ENCODE results near the gene PRPF40A. TPM values are rescaled to one million over a fixed set of nuclear protein-coding genes. Genes with fewer than 3 reads are reported as not detected.

PRPF40A gene
- polyA plus RNA-seq, 3 donors = 56.0 to 95.4 (median 66.6) TPM

DNA sequence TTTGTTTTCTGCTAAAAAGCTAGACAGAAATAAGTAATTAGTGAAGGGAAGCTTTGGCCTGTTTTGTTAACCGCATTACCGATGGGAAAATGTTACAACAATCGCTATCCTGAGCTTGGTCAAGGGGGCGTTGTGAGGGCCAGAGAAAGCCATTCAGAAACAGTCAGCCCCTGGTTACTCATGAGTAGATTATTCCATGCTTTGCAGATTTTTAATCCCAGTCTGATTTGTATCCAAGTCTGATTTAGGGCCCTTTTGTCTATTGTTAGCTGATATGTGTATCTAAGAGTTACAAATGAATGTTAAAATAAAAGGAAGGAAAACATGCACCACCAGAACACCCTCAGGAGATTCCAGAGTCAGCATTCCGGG lies 99.1 kb downstream of the PRPF40A start:
- H3K4me3 Mint-ChIP-seq = no peak overlapping the region
- no peak for TF ChIP-seq CTCF (IDR thresholded peaks at IDR 0.05)

DNA sequence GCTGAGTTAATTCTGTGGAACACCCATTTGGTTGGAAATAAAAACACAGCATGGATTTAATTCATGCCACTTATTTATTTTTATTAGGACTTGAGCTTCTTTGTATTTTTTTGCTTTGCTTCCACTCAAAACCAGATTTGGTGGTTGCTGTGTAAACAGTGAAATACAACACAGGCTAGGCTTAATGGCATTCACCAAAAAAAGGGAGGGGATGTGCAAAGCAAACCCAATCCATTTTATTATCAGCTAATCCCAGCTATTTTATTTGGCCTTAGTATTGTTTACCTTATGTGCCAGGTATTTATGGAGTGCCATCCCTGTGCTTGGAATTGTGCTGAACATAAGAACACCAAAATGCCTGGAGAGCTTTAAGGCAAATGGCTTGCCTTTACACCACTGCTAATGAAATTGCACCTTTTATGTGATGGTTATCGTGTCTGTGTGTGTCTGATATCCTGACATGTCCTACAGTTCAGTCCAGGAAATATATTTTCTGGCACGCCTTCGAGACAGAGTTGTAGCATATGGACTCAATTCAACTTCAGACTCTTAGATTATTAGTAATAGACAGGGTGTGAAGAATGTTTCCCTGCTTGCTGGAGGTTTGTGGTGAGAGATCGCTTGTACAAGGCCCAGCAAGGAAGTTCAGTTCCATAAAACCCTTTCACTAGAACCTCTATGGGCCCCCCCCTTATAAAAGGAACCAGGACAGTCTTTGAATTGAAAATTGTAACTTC lies 99.6 kb downstream of the PRPF40A start:
- H3K4me1 ChIP-seq (ENCODE audit: control insufficient read depth in 1 of 2, insufficient read depth in 2 of 2, low read length in 2 of 2) = peaks cover 28 to 29% of the 10 kb centered on the region in 2 donors
- H3K27me3 ChIP-seq (ENCODE audit: control insufficient read depth in 2 of 2, insufficient read depth in 2 of 2, low read length in 2 of 2) = no peaks in the 10 kb centered on the region
- no peaks in the 10 kb centered on the region for H4K20me1 ChIP-seq (ENCODE audit: insufficient read depth, low read length)
- H3K36me3 ChIP-seq (replicated peaks in 1 of 2; ENCODE audit: control insufficient read depth in 1 of 2, insufficient read depth in 2 of 2, low read length in 2 of 2) = no peaks in the 10 kb centered on the region
- no peak for TF ChIP-seq CTCF (IDR thresholded peaks at IDR 0.05)
- H2AFZ ChIP-seq (ENCODE audit: insufficient read depth, low read depth, low read length, poor library complexity, severe bottlenecking) = no peak overlapping the region
- H3K79me2 ChIP-seq (ENCODE audit: insufficient read depth, low read length) = no peaks in the 10 kb centered on the region
- H3K27ac ChIP-seq (ENCODE audit: low read depth in 1 of 2, low read length in 2 of 2) = no peak overlapping the region
- no peaks in the 10 kb centered on the region for H3K36me3 Mint-ChIP-seq
- H3K27ac Mint-ChIP-seq = no peak overlapping the region
- H3K4me2 ChIP-seq (replicated peaks; ENCODE audit: extremely low read depth, low read length, poor library complexity, severe bottlenecking) = no peak overlapping the region
- no CpG with 5 or more reads among the region's 4 CpGs for WGBS (ENCODE audit: insufficient coverage)
- H3K4me3 ChIP-seq (replicated peaks in 1 of 3; ENCODE audit: low read depth in 2 of 3, low read length in 3 of 3) = no peak overlapping the region
- H3K4me1 Mint-ChIP-seq = peaks cover 46% of the 10 kb centered on the region
- intact Hi-C loops (cut with micrococcal nuclease) = loop anchor here in 1 of 2 donors (10.0 kb wide), 1 partner anchor 183 kb away; no protein-coding TSS in a partner anchor
- H3K9me3 ChIP-seq (replicated peaks in 1 of 2; ENCODE audit: control insufficient read depth in 1 of 2, insufficient read depth in 1 of 2, low read length in 2 of 2) = no peaks in the 10 kb centered on the region
- no peak overlapping the region for H3K9ac ChIP-seq (ENCODE audit: insufficient read depth, low read length, poor library complexity, severe bottlenecking)
- DNase-seq = no peak
- no peak overlapping the region for H3K4me3 Mint-ChIP-seq
- H3K27me3 Mint-ChIP-seq (ENCODE audit: low read depth in 3 of 3) = peaks cover 0 to 2% (median 0%) of the 10 kb centered on the region in 3 donors
- no peaks in the 10 kb centered on the region for H3K9me3 Mint-ChIP-seq

More for the DNA sequence above, 99.1 kb downstream of the PRPF40A start:
- H3K27me3 Mint-ChIP-seq (ENCODE audit: low read depth in 3 of 3) = peaks cover 0 to 2% (median 0%) of the 10 kb centered on the region in 3 donors
- intact Hi-C loops (cut with micrococcal nuclease) = loop anchor here in 1 of 2 donors (10.0 kb wide), 1 partner anchor 183 kb away; no protein-coding TSS in a partner anchor
- no peak overlapping the region for H3K27ac Mint-ChIP-seq
- no peak for DNase-seq
- H3K27ac ChIP-seq (ENCODE audit: low read depth in 1 of 2, low read length in 2 of 2) = no peak overlapping the region
- H2AFZ ChIP-seq (ENCODE audit: insufficient read depth, low read depth, low read length, poor library complexity, severe bottlenecking) = no peak overlapping the region
- no peak overlapping the region for H3K4me3 ChIP-seq (replicated peaks in 1 of 3; ENCODE audit: low read depth in 2 of 3, low read length in 3 of 3)
- peaks cover 44% of the 10 kb centered on the region for H3K4me1 Mint-ChIP-seq
- H3K9me3 Mint-ChIP-seq = no peaks in the 10 kb centered on the region
- peaks cover 23 to 26% of the 10 kb centered on the region in 2 donors for H3K4me1 ChIP-seq (ENCODE audit: control insufficient read depth in 1 of 2, insufficient read depth in 2 of 2, low read length in 2 of 2)
- no peaks in the 10 kb centered on the region for H3K9me3 ChIP-seq (replicated peaks in 1 of 2; ENCODE audit: control insufficient read depth in 1 of 2, insufficient read depth in 1 of 2, low read length in 2 of 2)
- no peaks in the 10 kb centered on the region for H3K36me3 Mint-ChIP-seq
- no peaks in the 10 kb centered on the region for H3K36me3 ChIP-seq (replicated peaks in 1 of 2; ENCODE audit: control insufficient read depth in 1 of 2, insufficient read depth in 2 of 2, low read length in 2 of 2)
- no peaks in the 10 kb centered on the region for H3K27me3 ChIP-seq (ENCODE audit: control insufficient read depth in 2 of 2, insufficient read depth in 2 of 2, low read length in 2 of 2)
- H3K9ac ChIP-seq (ENCODE audit: insufficient read depth, low read length, poor library complexity, severe bottlenecking) = no peak overlapping the region
- no peaks in the 10 kb centered on the region for H4K20me1 ChIP-seq (ENCODE audit: insufficient read depth, low read length)
- H3K79me2 ChIP-seq (ENCODE audit: insufficient read depth, low read length) = no peaks in the 10 kb centered on the region
- H3K4me2 ChIP-seq (replicated peaks; ENCODE audit: extremely low read depth, low read length, poor library complexity, severe bottlenecking) = no peak overlapping the region
- WGBS (ENCODE audit: insufficient coverage) = 98% methylated on average over 4 of the region's 5 CpGs
